ENCODE data around the gene CALN1. TPM values are rescaled to one million over a fixed set of nuclear protein-coding genes. Genes with fewer than 3 reads are reported as not detected.

Gene CALN1
- polyA plus RNA-seq, 3 donors, result under 0.01 TPM; not detected in 2

GRCh38 chr7:72219500-72219899, 192.6 kb downstream of the CALN1 start:
- Histone ChIP-seq H3K27me3 (ENCODE audit: control insufficient read depth in 2 of 2, insufficient read depth in 2 of 2, low read length in 2 of 2) (no peaks in the 10 kb centered on the region), H3K9ac (ENCODE audit: insufficient read depth, low read length, poor library complexity, severe bottlenecking) (no peak overlapping the region), H4K20me1 (ENCODE audit: insufficient read depth, low read length) (no peaks in the 10 kb centered on the region), H3K4me3 (replicated peaks in 1 of 3; ENCODE audit: low read depth in 2 of 3, low read length in 3 of 3) (no peak overlapping the region), H3K36me3 (replicated peaks in 1 of 2; ENCODE audit: control insufficient read depth in 1 of 2, insufficient read depth in 2 of 2, low read length in 2 of 2) (no peaks in the 10 kb centered on the region), H3K79me2 (ENCODE audit: insufficient read depth, low read length) (no peaks in the 10 kb centered on the region), H3K4me2 (replicated peaks; ENCODE audit: extremely low read depth, low read length, poor library complexity, severe bottlenecking) (no peak overlapping the region), H3K4me1 (ENCODE audit: control insufficient read depth in 1 of 2, insufficient read depth in 2 of 2, low read length in 2 of 2) (no peaks in the 10 kb centered on the region), H3K27ac (ENCODE audit: low read depth in 1 of 2, low read length in 2 of 2) (no peak overlapping the region), H3K9me3 (replicated peaks in 1 of 2; ENCODE audit: control insufficient read depth in 1 of 2, insufficient read depth in 1 of 2, low read length in 2 of 2) (peaks cover 0 to 14% of the 10 kb centered on the region in 2 donors), H2AFZ (ENCODE audit: insufficient read depth, low read depth, low read length, poor library complexity, severe bottlenecking) (no peak overlapping the region)
- WGBS (ENCODE audit: insufficient coverage), result 92% methylated on average over 2 of the region's 7 CpGs
- H3K4me1 Mint-ChIP-seq, result no peaks in the 10 kb centered on the region
- no peaks in the 10 kb centered on the region for H3K36me3 Mint-ChIP-seq
- H3K4me3 Mint-ChIP-seq, result no peak overlapping the region
- peaks cover 0 to 1% (median 0%) of the 10 kb centered on the region in 3 donors for H3K27me3 Mint-ChIP-seq (ENCODE audit: low read depth in 3 of 3)
- no peak for TF ChIP-seq CTCF (IDR thresholded peaks at IDR 0.05)
- no peak for DNase-seq
- H3K9me3 Mint-ChIP-seq, result peaks cover 2 to 17% (median 9%) of the 10 kb centered on the region in 7 donors
- intact Hi-C loops (cut with micrococcal nuclease), result no loop called here
- H3K27ac Mint-ChIP-seq, result no peak overlapping the region

- H3K79me2 ChIP-seq (ENCODE audit: insufficient read depth, low read length), result no peaks in the 10 kb centered on the region
- Mint-ChIP-seq H3K27ac (no peak overlapping the region), H3K36me3 (no peaks in the 10 kb centered on the region), H3K4me3 (no peak overlapping the region), H3K4me1 (no peaks in the 10 kb centered on the region), H3K9me3 (peaks cover 2 to 21% (median 5%) of the 10 kb centered on the region in 7 donors), H3K27me3 (ENCODE audit: low read depth in 3 of 3) (peaks cover 0 to 1% (median 0%) of the 10 kb centered on the region in 3 donors)
- H3K4me3 ChIP-seq (replicated peaks in 1 of 3; ENCODE audit: low read depth in 2 of 3, low read length in 3 of 3), result no peak overlapping the region
- H4K20me1 ChIP-seq (ENCODE audit: insufficient read depth, low read length), result no peaks in the 10 kb centered on the region
- no peaks in the 10 kb centered on the region for H3K36me3 ChIP-seq (replicated peaks in 1 of 2; ENCODE audit: control insufficient read depth in 1 of 2, insufficient read depth in 2 of 2, low read length in 2 of 2)
- DNase-seq, result no peak
- no peak for TF ChIP-seq CTCF (IDR thresholded peaks at IDR 0.05)
- H2AFZ ChIP-seq (ENCODE audit: insufficient read depth, low read depth, low read length, poor library complexity, severe bottlenecking), result no peak overlapping the region
- no peak overlapping the region for H3K4me2 ChIP-seq (replicated peaks; ENCODE audit: extremely low read depth, low read length, poor library complexity, severe bottlenecking)
- no peak overlapping the region for H3K27ac ChIP-seq (ENCODE audit: low read depth in 1 of 2, low read length in 2 of 2)
- H3K9me3 ChIP-seq (replicated peaks in 1 of 2; ENCODE audit: control insufficient read depth in 1 of 2, insufficient read depth in 1 of 2, low read length in 2 of 2), result peaks cover 0 to 8% of the 10 kb centered on the region in 2 donors
- no peaks in the 10 kb centered on the region for H3K27me3 ChIP-seq (ENCODE audit: control insufficient read depth in 2 of 2, insufficient read depth in 2 of 2, low read length in 2 of 2)
- WGBS (ENCODE audit: insufficient coverage), result 79% methylated on average over 3 of the region's 5 CpGs
- no peak overlapping the region for H3K9ac ChIP-seq (ENCODE audit: insufficient read depth, low read length, poor library complexity, severe bottlenecking)
- no peaks in the 10 kb centered on the region for H3K4me1 ChIP-seq (ENCODE audit: control insufficient read depth in 1 of 2, insufficient read depth in 2 of 2, low read length in 2 of 2)
- intact Hi-C loops (cut with micrococcal nuclease), result no loop called here
Measured at GRCh38 chr7:72217151-72217550, 195.0 kb downstream of the CALN1 start.

All from CD14-positive monocyte (primary cell).